Measurements from ENCODE around the gene TBC1D22A.

TBC1D22A gene

DNA sequence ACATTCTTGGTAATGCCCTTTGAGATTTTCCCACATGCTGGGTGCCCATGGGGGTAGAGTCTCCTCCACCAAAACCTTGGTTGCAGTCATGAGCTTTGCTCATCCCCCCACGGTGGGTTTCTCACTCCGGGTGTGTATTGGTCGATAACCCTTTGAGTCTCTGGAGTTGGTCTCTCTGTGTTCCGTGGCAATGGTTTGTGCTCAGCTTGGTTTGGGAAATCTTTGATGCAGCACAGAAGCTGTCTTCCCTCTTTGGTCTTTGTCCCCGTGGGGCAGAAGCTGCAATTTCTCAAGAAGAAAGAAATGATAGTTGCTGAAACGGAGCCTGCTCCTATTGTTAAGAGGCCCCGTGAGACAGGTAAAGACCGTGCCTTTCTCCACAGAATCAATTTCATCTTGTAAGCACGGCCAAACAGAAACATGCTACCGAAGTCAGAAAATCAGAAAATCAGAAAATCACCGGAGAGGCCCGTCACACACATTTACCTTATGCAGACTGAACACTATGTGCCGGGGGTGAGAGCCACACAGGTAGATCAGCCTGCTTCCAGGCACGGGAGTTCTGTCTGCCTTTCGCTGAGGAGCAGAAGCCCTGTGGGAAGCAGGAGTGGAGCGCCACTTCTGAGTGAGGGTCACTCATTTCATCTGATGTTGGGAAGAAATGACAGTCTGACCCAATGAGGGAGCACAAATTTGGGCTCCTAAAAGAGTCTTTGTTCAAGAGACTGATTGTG, 186.1 kb downstream of the TBC1D22A start:
- DNase-seq (ENCODE audit: low read depth in 2 of 3, low spot score in 2 of 3), result no peak

DNA sequence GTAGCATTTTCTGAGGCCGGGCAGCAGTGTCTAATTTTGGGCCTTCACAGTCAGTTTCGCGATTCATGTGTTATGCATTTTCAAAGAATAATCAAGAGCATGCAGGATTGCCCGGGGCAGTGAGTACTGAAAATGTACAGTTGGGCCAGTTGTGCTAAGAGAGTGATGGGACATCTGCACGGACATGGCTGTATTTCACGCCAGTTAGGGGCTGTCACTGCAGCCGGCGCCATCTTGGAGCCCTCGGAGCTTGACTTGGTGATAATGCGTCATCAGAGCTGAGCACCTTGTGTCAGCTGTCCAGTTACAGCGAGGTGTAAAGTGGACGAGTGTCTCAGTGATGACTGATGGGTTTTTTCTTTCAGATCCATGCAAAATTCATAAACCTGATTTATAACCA, 188.9 kb downstream of the TBC1D22A start:
- DNase-seq (ENCODE audit: low read depth in 2 of 3, low spot score in 2 of 3), result no peak

DNA sequence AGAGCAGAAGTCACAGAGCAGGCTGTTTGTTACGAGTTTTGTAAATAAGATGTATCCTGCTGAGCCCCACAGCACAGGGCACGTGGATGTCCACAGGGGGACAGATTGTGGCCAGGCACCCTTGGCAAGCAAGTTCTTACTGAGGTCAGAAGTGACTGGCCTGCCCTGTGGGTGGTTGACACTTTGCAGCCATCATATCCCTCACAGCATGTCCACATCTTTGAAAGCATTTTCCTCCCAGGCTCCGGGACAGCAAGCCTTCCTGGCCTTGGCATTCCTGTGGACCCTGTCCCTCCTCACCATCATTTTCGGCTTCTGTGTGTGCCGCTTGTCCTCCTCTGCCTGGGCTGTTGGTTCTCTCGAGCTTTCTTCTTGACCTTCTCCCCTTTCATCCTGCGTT, 189.5 kb downstream of the TBC1D22A start:
- DNase-seq (ENCODE audit: low read depth in 2 of 3, low spot score in 2 of 3), result no peak

DNA sequence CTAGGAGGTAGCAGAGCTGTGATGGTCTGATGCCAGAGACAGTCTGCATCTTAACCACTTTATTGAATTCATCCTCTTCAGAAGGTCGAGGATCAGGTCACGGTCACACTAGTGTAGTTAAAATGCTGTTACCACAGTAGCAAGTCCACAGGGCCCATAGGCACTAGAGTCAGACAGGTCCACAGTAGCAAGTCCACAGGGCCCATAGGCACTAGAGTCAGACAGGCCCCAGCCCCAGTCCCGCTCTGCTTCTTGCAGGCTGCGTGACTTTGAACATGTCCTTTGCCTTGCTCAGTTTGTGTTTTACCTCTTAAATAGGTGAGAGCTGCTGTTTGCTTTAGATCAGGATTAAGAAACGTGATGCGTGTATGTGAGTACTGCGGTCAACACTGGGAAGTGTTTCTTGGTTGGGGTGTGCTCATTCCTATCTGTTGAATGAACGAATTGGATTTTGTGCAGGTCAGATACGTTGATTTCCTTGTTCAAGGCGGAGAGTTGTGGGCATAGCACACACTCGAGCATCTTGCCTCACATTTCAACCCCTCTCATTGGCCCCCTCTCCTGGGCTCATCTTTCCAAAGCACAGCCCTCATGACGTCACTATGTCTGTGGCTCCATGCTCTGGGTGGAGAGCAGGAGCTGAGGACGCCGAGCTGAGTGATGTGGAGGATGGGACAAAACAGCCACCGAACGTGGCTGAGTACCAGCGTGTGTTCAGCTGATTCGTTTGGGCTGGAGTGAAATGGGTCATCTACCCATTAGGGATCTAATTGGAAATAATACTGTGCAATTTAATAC, 191.7 kb downstream of the TBC1D22A start:
- DNase-seq (ENCODE audit: low read depth in 2 of 3, low spot score in 2 of 3), result no peak

DNA sequence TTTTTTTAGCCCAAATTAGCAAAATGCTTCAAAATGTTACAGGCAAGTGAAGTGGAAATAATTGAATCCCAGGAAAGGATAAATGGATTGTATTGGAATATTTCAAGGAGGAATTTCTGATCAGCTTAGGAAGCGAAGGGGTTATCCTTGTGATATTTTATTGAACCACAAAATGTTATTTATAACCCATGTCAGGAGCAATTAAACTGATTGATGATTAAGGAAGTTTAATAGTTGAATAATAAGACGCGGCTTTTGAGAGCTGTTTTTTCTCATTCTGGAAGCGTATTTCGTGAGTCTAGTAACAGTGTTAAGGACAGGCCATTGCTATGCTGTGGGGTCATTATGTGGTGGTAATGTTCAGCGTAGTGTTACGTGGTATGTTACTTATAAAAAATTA, 192.3 kb downstream of the TBC1D22A start:
- DNase-seq (ENCODE audit: low read depth in 2 of 3, low spot score in 2 of 3), result no peak

DNA sequence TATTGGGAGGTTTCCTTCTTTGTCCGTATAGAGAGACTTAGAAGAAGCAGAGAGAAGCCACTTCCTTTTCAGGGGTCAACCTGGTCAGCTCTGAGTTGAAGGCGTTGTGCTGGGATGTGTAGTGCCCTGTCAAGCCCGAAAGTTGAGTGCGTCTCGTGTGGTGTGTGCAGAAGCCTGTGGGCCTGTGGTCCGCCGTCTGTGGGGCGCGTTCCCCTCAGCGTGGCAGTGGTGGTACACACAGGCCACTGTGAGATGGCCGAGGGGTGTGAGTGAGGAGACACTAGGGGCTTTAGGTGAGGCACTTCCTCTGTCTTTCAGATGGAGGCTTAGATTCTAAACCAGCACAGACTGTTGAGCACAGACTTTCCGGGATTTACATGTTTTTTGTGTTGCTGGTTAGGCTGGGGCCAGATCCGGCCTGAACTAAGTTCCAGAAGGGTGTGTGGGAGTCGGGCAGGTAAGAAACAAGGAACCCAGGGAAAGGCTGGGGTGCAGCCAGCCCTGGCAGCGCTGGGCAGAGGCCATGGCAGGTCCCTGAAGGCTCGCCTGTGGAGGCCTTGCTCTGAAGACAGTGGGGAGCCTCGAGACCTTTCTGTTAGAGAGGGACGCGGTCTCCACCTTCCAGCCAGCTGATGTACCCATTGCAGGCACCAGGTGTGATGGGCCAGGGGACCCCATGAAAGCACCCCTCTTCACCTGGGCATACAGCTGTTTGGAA, 194.2 kb downstream of the TBC1D22A start:
- no peak for DNase-seq (ENCODE audit: low read depth in 2 of 3, low spot score in 2 of 3)

DNA sequence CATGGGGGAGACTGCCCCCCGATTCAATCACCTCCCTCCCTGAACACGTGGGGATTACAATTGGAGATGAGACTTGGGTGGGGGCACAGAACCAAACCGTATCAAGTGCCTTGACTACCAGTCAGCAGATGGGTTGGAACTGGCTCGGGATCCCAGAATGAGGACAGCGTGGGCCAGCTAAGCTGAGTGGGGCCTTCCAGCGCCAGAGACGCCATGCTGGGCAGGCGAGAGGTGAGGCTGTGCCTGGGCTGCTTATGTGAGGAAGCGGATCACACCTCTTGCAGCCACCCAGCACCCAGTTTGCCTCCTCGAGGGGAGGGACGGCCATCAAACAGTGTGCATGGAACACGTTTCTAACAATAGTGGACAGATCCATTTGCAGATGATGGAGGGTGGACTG, 195.1 kb downstream of the TBC1D22A start:
- no peak for DNase-seq (ENCODE audit: low read depth in 2 of 3, low spot score in 2 of 3)

DNA sequence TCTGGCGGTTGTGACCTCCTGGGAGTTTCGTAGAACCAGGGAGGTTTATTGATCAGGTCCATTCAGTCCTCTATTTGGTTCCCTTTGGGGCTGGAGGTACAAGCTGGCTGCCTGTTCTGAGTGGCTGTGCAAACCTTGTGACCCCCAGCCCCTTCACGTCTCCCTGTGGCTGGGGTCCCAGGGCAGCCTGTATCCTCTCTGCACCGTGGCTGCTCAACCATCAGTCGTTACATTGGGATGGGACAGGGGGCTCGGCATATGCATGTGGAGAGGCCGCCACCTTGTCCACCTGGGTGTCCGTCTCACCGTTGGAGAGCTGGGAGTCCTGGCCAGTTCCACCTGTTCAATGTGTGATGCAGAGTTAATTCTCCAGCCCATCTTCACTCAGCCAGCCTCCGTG, 195.7 kb downstream of the TBC1D22A start:
- DNase-seq (ENCODE audit: low read depth in 2 of 3, low spot score in 2 of 3), result no peak

DNA sequence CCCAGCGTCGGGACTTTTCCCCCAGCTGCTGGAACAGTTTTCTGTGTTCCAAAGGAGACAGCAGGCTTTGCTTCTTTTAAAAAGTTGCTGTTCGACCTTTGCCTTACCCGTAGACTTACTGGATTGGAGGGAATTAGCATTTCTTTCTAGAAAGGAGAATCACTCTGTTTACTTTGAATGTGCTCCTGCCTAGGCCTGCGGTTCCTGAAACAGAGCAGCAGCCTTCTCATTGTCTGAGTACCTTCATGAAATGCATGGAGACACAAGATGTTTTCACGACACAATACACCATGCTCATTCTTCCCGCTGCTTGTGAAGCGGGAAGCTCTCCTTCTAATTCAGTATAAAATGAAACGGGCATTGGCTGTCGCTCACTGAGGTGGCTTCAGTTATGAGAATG, 196.2 kb downstream of the TBC1D22A start:
- no peak for DNase-seq (ENCODE audit: low read depth in 2 of 3, low spot score in 2 of 3)

DNA sequence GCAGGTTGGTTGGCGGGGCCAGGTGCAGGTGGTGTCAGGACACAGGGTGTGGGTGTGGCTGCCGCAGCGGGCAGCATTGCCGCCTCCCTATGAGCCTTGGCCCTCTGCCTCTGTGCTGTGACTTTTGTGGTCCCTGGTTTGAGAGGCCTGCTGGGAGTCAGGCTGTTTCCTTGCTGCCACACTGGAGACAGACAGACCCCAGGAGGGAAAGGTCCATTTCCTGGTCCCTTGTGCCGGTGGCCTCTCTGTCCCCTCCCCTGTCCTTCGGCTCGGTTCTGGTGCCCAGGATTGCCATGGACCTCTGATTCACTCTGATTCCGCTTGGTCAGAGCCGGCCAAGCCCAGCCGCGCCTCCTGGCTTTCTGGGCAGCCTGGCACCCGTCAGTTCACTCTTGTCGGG, 196.9 kb downstream of the TBC1D22A start:
- DNase-seq (ENCODE audit: low read depth in 2 of 3, low spot score in 2 of 3), result no peak

DNA sequence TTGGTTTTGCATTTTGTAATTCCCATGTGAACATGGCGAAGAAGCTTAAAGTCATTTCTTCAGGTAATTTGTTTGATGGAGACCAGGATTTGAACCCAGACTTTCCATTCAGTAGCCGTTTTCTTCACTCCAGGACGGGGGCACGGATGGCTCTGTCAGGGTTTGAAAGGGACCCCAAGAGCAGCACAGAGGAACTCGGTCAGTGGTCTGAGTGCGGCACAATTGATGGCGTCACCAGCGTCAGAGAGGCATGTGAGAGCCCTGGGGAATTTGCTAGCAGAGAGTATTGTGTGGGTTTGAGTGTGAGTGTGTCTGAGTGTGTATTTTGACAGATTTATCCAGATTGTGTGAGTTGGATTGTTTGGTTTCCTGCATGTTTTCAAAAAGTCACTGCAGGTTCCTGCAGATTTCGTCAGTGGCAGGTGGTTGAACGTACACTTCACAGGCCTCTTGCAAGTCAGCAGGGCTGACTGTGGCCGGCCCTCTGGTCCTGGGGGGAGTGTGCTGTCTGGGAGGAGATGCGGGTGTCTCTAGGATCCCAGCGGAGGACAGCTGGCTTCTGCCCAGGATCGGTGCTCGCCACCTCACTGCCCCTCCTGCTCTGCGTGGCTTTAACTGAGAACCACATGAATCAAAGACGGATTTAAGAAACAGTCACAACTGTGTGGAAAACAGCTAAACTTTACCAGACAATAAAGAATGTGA, 199.3 kb downstream of the TBC1D22A start:
- DNase-seq (ENCODE audit: low read depth in 2 of 3, low spot score in 2 of 3), result no peak

DNA sequence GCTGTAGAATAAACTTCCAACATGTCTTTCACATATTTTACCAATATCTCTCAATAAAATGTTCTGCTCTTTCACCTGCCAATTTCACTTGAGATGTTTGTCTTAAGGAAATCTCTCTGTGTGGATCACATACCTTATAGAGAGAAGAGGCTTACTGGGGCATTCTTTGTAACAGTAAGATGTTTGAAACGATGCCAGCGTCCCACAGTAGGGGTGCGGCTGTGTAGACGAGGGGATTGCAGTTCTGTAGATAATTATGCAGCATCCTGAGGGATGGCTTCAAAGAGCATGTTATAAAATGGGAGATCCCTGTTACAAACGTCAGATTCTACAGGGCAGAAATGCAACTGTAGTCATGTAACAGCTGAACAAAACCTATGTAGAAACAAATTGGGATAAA, 200.0 kb downstream of the TBC1D22A start:
- DNase-seq (ENCODE audit: low read depth in 2 of 3, low spot score in 2 of 3), result no peak

DNA sequence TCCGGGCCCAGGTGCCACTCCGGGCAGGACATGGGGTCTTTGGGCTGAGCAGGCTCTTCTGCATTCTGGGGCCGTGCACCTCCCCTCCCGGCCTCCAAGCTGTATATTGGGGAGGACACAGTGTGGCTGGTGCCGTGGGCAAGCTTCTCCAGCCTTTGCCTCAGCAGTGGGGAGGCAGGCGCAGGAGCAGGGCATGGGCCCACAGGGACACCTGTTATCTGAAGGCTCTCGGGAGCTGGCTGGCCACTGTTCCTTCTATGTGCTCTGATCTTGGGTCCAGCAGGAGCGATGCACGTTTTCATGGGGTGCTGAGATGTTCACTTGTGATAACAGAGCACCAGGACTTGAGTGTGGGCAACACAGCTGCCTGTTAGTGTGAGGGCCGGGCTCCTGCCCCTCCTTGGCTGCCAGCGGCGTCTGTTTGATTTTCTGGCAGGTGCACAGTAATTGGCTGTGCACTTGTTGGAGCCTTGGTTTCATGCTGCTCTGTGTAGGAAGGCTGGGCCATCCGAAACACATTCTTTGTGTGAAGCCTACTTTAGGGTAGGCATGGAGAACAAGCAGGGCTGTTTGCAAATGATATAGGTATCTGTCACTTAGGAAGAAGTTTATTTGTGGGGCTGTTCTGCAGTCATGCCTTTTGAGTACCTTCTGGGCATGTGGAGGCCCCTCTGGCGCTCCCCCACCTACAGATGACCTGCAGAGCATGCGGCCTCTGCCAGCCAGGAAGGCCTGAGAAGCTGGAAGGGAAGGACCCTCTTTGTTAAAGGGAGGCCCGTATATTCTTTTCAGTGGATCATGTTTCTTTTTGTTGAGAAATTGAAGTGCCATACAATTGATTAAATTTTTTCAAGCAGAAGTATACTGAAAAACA, 201.5 kb downstream of the TBC1D22A start:
- no peak for DNase-seq (ENCODE audit: low read depth in 2 of 3, low spot score in 2 of 3)

DNA sequence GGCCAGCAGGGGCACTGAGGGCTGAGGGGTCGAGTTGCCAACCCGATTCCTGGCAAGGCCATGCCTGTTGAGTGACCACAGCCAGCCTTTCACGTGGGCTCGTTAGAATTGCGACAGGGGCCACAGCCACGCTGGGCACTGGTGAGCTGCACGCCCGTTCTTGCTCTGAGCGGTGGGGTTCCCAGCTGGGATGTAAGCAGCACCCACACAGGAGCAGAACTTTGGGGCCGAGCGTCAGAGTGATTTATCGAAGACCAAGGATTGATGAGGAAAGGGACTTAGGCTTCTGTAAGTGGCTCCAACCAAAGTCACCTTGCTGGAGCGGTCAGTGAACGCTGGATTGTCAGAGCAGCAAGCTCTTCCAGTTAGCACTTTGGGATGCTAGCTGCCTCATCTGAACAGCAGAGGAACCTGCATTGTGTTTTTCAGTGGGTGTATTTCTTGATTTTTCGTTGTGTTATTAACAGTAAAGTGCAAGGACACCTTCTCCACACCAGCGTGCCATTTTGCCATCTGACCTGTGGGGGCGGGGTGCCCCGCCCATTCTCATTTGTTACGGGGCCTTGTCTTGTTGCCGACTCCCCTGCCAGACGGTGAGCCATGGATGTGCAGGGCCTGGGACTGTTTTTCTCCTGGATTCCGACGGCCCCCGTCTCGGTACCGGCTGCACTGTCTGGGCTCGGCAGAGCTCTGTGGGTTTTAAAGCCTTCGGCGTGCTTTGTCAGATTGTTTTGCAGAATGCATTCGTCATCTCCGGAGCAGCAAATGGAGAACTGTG, 202.5 kb downstream of the TBC1D22A start:
- no peak for DNase-seq (ENCODE audit: low read depth in 2 of 3, low spot score in 2 of 3)

DNA sequence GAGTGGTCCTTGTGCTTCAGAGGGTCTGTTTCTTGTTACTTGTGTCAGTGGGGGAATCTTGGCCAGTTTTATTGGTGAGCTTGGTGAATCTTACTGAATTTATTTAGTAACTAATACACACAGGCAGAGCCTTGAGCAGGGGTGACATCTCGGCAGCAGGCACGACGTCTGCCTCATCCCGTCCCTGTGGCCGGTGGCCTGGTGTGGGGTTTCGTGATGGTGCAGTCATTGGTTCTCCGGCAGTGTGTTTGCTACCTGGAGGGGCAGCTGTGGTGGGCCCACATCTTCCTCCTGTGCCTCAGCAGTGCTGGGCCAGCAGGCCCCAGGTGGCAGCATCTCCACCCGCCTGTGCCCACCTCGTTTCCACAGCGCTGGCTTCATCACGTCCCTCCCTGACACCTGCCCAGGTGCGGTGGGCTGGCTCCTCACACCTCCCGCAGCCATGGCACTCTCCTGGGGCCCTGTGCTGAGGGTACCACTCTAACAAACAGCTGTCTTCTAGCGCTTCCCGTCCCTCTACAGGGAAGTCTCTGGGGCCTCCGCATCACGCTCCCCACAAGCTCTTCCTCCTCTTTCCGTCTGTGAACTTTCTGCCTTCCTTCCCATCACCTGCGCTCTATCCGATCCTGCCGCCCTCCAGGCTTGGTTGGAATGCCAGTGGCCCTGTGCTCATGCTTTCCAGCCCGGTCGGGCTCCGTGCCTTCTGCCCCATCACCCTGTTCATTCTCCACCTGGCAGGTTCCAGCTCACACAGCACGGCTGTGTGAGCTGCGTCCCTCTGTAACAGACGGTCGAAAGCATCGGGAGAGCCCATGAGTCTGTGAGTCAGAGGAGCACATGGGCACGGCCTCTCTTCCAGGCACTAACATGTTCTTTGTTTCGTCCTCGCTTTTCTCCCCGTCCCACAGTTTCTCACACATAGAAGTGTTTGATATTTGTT, 203.4 kb downstream of the TBC1D22A start:
- no peak for DNase-seq (ENCODE audit: low read depth in 2 of 3, low spot score in 2 of 3)

DNA sequence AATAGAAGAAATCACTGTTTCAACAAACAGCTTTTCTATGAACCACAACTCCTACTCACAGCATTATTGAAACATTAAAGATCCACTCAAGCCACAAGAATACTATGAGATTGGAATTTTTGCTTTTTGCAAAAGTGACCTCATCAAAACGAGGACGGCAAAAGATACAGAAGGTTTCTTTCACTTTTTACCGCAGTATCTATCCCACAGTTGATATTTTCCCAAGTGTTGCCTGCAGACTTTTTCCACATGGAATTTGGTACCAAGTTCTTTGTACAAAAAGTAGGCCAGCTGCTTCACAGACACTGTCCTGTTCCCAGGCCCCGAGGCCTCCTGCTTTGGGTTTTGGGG, 204.0 kb downstream of the TBC1D22A start:
- no peak for DNase-seq (ENCODE audit: low read depth in 2 of 3, low spot score in 2 of 3)

DNA sequence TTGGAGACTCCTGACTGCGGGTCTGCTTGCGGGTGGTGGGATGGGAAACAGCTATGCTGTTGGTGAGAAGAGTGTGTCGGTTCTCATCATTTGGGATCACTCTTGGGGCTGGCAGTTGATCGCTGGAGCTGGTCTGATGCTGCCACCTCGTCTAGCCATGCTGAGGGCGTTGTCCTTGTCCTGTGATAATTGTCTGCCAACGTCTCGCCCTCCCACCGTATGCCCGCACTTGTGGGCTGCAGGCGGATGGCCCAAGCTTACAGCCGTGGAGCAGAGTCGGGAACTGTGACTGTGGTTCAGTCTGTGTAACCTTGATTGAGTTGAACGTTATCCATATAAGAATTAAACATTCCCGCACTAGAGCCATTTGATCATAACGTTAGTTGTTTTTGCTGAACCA, 204.4 kb downstream of the TBC1D22A start:
- no peak for DNase-seq (ENCODE audit: low read depth in 2 of 3, low spot score in 2 of 3)

DNA sequence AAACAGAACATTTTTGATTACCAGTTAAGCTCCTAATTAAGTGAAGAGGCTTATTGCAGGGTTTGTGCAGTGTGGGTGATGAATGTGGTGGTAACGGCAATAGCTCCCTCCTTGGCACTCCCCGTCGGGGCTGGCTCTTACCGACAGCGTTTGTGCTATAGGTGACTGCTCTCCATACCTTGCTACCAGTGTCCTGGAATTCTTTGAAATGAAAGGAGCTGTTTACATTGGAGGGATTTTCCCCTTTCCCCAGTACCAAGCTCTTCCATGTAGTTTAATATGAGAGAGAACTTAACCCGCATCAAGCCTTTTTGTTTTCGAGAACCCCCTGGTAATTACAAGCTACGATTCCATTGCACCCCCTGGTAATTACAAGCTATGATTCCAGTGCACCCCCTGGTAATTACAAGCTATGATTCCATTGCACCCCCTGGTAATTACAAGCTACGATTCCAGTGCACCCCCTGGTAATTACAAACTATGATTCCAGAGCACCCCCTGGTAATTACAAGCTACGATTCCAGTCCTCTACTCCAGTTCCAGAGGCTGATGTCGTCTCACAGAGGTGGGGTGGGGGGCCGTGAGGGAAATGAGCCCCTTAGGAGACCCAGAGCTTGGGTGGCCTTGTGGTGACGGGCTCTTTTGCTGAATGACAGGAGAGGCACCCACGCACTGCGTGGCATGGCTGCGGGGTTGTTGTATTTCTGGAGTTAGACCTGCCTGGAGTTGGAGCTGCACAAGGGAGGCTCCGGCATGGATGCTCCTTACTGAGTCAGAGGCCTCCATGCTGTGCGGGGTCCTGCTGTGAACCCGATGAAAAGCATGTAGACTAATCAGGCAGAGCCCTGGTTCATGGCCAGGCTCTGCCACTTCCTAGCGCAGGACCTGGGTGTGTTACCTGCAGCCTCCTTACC, 205.3 kb downstream of the TBC1D22A start:
- DNase-seq (ENCODE audit: low read depth in 2 of 3, low spot score in 2 of 3), result no peak

Measured in activated CD8-positive, alpha-beta memory T cell treated with anti-CD3 and anti-CD28 coated beads for 48 hours (primary cell).